ENCODE results near the gene ZFP90.

- no peak for TF ChIP-seq POLR2A (IDR thresholded peaks at IDR 0.05; ENCODE audit: low read length)
- no peak for TF ChIP-seq EP300 (IDR thresholded peaks at IDR 0.05)
- no peak for TF ChIP-seq MYC (IDR thresholded peaks at IDR 0.05; ENCODE audit: borderline replicate concordance, low read length)
- TF ChIP-seq CTCF (IDR thresholded peaks at IDR 0.05), result no peak
- TF ChIP-seq CHD2 (IDR thresholded peaks at IDR 0.05; ENCODE audit: low read length, partially characterized antibody), result no peak
- no peak for TF ChIP-seq POLR2AphosphoS2 (conservative IDR thresholded peaks at IDR 0.05; ENCODE audit: low read length)
- no peak for TF ChIP-seq CEBPB (IDR thresholded peaks at IDR 0.05)
- TF ChIP-seq RAD21 (conservative IDR thresholded peaks at IDR 0.05 in 1 of 2, IDR thresholded peaks at IDR 0.05 in 1 of 2), result no peak
- TF ChIP-seq MAFK (IDR thresholded peaks at IDR 0.05; ENCODE audit: partially characterized antibody), result no peak
- TF ChIP-seq MAX (IDR thresholded peaks at IDR 0.05), result no peak
Observed at GRCh38 chr16:68596266-68596665, 57.2 kb downstream of the ZFP90 start.
